HCT116 (cell line): ENCODE measurements around the gene ZNF48. TPM values are rescaled to one million over a fixed set of nuclear protein-coding genes. Genes with fewer than 3 reads are reported as not detected.

ENCODE experiments used
- ATAC-seq: fragments of 200-7000 bp; cut with Tn5 transposase; 2 replicates; pipeline ENCODE4 v1.9.1; 2020; ENCODE audit warnings: mild to moderate bottlenecking, moderate library complexity
- BruUV-seq: library from RNA; stranded (reverse); fragments of 400-500 nt; replicated peaks from 2 replicates; lab custom pipeline; 2021; lab: Mats Ljungman, UMichigan
- CTCF ChIA-PET: fragments of 300-600 bp; sonication (Branson Sonifier 250); formaldehyde crosslinking; loops from one replicate; lab custom pipeline; 2021; ENCODE audit warnings: antibody characterized with exemption; lab: Charles Lee
- POLR2A ChIA-PET: fragments of 300-600, 350-600 bp; sonication (Branson Sonifier 250); formaldehyde crosslinking; loops from one replicate; lab custom pipeline; 2021; ENCODE audit warnings: antibody characterized with exemption; lab: Charles Lee
- RAD21 ChIA-PET, 2 experiments: fragments of 300-600 bp; sonication (Branson Sonifier 250); formaldehyde crosslinking; loops; one replicate each; lab custom pipeline; 2023; ENCODE audit warnings: low total read pairs in 2 of 2; ENCODE audit not compliant: uncharacterized antibody in 2 of 2, unreplicated experiment in 2 of 2, low non-redundant PET in 1 of 2; lab: Charles Lee
- DNase-seq: peaks from one replicate; pipeline ENCODE4 v3.0.0-alpha.2; 2010; ENCODE audit warnings: low read depth, low spot score
- H2AFZ ChIP-seq: fragments of 200-600 bp; shearing (Covaris generic), sonication (generic); 2 replicates; pipeline ENCODE4 v1.6.1; 2017; ENCODE audit warnings: low read depth, mixed run types, mixed read lengths, antibody characterized with exemption, low read length; ENCODE audit not compliant: poor library complexity, severe bottlenecking
- H3K27ac ChIP-seq: 2 replicates; pipeline ENCODE4 v1.5.1; 2012; ENCODE audit warnings: low read depth, low read length
- H3K27me3 ChIP-seq: fragments of 200-600 bp; sonication (generic); 2 replicates; pipeline ENCODE4 v1.6.1; 2016; ENCODE audit warnings: mixed run types, low read length, mixed read lengths; ENCODE audit not compliant: insufficient read depth
- H3K36me3 ChIP-seq, 2 experiments: fragments of 200-500 bp in 1 of 2; fragments of 200-600 bp in 1 of 2; sonication (Bioruptor generic) in 1 of 2; sonication (generic) in 1 of 2; 2 replicates each; pipeline versions ENCODE4 v1.5.1 to v1.6.1; 2014 to 2016; ENCODE audit warnings: low read length in 2 of 2, inconsistent platforms in 1 of 2, mixed read lengths in 1 of 2, mixed run types in 1 of 2; ENCODE audit not compliant: insufficient read depth in 2 of 2, control insufficient read depth in 1 of 2
- H3K4me1 ChIP-seq, 2 experiments: fragments of 200-600 bp in 1 of 2; sonication (generic) in 1 of 2; 2 replicates each; pipeline versions ENCODE4 v1.5.1 to v1.6.1; 2012 to 2017; ENCODE audit warnings: low read length in 2 of 2, inconsistent platforms in 1 of 2, mild to moderate bottlenecking in 1 of 2, mixed read lengths in 1 of 2, mixed run types in 1 of 2, moderate library complexity in 1 of 2; ENCODE audit not compliant: insufficient read depth in 2 of 2, control insufficient read depth in 1 of 2
- H3K4me2 ChIP-seq: fragments of 200-600 bp; sonication (generic); 2 replicates; pipeline ENCODE4 v1.6.1; 2017; ENCODE audit warnings: mixed run types, low read length, mixed read lengths
- H3K4me3 ChIP-seq, 2 experiments: fragments of 200-600 bp in 1 of 2; sonication (generic) in 1 of 2; replicated peaks in 1 of 2; 2 replicates each; pipeline ENCODE4 v1.5.1; 2011 to 2016; ENCODE audit warnings: low read length in 2 of 2, control low read depth in 1 of 2, low read depth in 1 of 2, mild to moderate bottlenecking in 1 of 2, mixed read lengths in 1 of 2, mixed run types in 1 of 2
- H3K79me2 ChIP-seq: fragments of 200-600 bp; sonication (generic); 2 replicates; pipeline ENCODE4 v1.6.1; 2017; ENCODE audit warnings: mild to moderate bottlenecking, mixed run types, low read length, moderate library complexity, mixed read lengths; ENCODE audit not compliant: insufficient read depth
- H3K9ac ChIP-seq: fragments of 200-600 bp; sonication (generic); 2 replicates; pipeline ENCODE4 v1.6.1; 2016; ENCODE audit warnings: low read length, mixed read lengths
- H3K9me2 ChIP-seq: fragments of 200-600 bp; sonication (generic), shearing (Covaris generic); 2 replicates; pipeline ENCODE4 v1.6.1; 2017; ENCODE audit warnings: mixed run types, mild to moderate bottlenecking, moderate library complexity; ENCODE audit not compliant: insufficient read depth
- H3K9me3 ChIP-seq, 2 experiments: fragments of 200-500 bp in 1 of 2; fragments of 200-600 bp in 1 of 2; sonication (Bioruptor generic) in 1 of 2; sonication (generic) in 1 of 2; 2 replicates each; pipeline ENCODE4 v1.6.1; 2014 to 2017; ENCODE audit warnings: low read length in 2 of 2, mixed read lengths in 2 of 2, inconsistent platforms in 1 of 2, low read depth in 1 of 2, mild to moderate bottlenecking in 1 of 2, mixed run types in 1 of 2, moderate library complexity in 1 of 2; ENCODE audit not compliant: control insufficient read depth in 1 of 2, insufficient read depth in 1 of 2
- H4K20me1 ChIP-seq: fragments of 200-600 bp; sonication (generic), shearing (Covaris generic); 2 replicates; pipeline ENCODE4 v1.6.1; 2017; ENCODE audit warnings: mixed run types, mild to moderate bottlenecking, moderate library complexity; ENCODE audit not compliant: insufficient read depth
- EGR1 ChIP-seq: IDR thresholded peaks from 2 replicates; pipeline ENCODE4 v1.6.1; 2012; ENCODE audit warnings: low read depth
- ELF1 ChIP-seq: IDR thresholded peaks from 2 replicates; pipeline ENCODE4 v1.6.1; 2012; ENCODE audit warnings: low read depth, borderline replicate concordance
- EZH2phosphoT487 ChIP-seq: fragments of 200-600 bp; IDR thresholded peaks from 2 replicates; pipeline ENCODE4 v1.6.1; 2018; ENCODE audit warnings: antibody characterized with exemption, borderline replicate concordance
- JUND ChIP-seq: IDR thresholded peaks from 2 replicates; pipeline ENCODE4 v1.6.1; 2012
- POLR2A ChIP-seq: IDR thresholded peaks from 2 replicates; pipeline ENCODE4 v1.7.0; 2011; ENCODE audit warnings: borderline replicate concordance; ENCODE audit not compliant: insufficient read depth, insufficient read length; ENCODE audit errors: extremely low read depth
- RAD21 ChIP-seq: IDR thresholded peaks from 2 replicates; pipeline ENCODE4 v1.6.1; 2012; ENCODE audit warnings: low read depth, mild to moderate bottlenecking
- SIN3A ChIP-seq: IDR thresholded peaks from 2 replicates; pipeline ENCODE4 v1.6.1; 2012; ENCODE audit warnings: low read depth
- TCF7L2 ChIP-seq: IDR thresholded peaks from 2 replicates; pipeline ENCODE4 v1.7.0; 2011; ENCODE audit warnings: borderline replicate concordance, inconsistent platforms; ENCODE audit not compliant: insufficient read depth, insufficient read length; ENCODE audit errors: extremely low read depth
- YY1 ChIP-seq: IDR thresholded peaks from 2 replicates; pipeline ENCODE4 v1.6.1; 2011; ENCODE audit warnings: low read length, low read depth, moderate library complexity, mild to moderate bottlenecking; ENCODE audit not compliant: insufficient replicate concordance; ENCODE audit errors: extremely low read depth
- ZNF274 ChIP-seq: fragments of 200-500 bp; sonication (Bioruptor generic); IDR thresholded peaks from 2 replicates; pipeline ENCODE4 v1.6.1; 2014; ENCODE audit warnings: mild to moderate bottlenecking, low read depth, low read length, inconsistent platforms
- intact Hi-C: fragments of 100-400 bp; cut with micrococcal nuclease; formaldehyde crosslinking; loops from 2 replicates; pipeline ENCODE4 v1.10.0; 2022
- total RNA-seq: library from RNA; stranded (reverse); gene quantifications from one replicate; pipeline ENCODE4 v1.2.1, GENCODE V29; 2021; ENCODE audit not compliant: unreplicated experiment
- TF ChIP-seq, protein P1 (sequence below), 3 experiments: fragments of 200-600 bp in 1 of 3; sonication (generic) in 1 of 3; IDR thresholded peaks in 2 of 3; conservative IDR thresholded peaks in 1 of 3; 2 replicates each; pipeline ENCODE4 v1.5.1; 2012 to 2017; ENCODE audit warnings: low read depth in 2 of 3, low read length in 2 of 3, antibody characterized with exemption in 1 of 3, borderline replicate concordance in 1 of 3, control low read depth in 1 of 3, mild to moderate bottlenecking in 1 of 3, mixed read lengths in 1 of 3, mixed run types in 1 of 3, moderate library complexity in 1 of 3; ENCODE audit not compliant: insufficient read depth in 1 of 3
- TF ChIP-seq, protein P2 (sequence below): IDR thresholded peaks from 2 replicates; pipeline ENCODE4 v1.6.1; 2012; ENCODE audit warnings: low read depth
- TF ChIP-seq, protein P3 (sequence below): IDR thresholded peaks from 2 replicates; pipeline ENCODE4 v1.6.1; 2011; ENCODE audit warnings: mild to moderate bottlenecking, low read length, moderate library complexity; ENCODE audit not compliant: insufficient replicate concordance; ENCODE audit errors: extremely low read depth

Gene ZNF48
- total RNA-seq, 1 experiment from 2014 or later: 17.9 TPM

DNA sequence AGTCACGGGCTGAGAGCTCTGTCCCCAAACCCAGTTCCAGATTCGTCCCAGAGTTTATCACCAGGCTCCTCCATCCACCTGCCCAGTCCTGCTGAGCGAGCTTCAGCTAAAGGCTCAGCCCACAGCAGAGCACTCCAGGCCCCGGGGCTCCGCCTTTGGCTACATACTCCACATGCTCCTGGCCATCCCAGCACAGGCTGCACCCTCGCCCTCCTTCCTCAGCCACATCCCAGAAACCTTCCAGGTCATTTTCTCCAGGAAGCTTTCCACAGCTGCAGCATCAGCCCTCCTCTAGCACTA lies 35.4 kb upstream of the ZNF48 start:
- H3K4me2 ChIP-seq: no peak overlapping the region
- no peaks in the 10 kb centered on the region for H3K9me2 ChIP-seq
- H4K20me1 ChIP-seq: no peaks in the 10 kb centered on the region
- peaks cover 48% of the 10 kb centered on the region for H3K79me2 ChIP-seq
- no peaks in the 10 kb centered on the region for H3K9me3 ChIP-seq
- no peak overlapping the region for H3K4me3 ChIP-seq
- no TSS peak for BruUV-seq
- POLR2A ChIA-PET: no interaction called here
- TF ChIP-seq, protein P1, sequence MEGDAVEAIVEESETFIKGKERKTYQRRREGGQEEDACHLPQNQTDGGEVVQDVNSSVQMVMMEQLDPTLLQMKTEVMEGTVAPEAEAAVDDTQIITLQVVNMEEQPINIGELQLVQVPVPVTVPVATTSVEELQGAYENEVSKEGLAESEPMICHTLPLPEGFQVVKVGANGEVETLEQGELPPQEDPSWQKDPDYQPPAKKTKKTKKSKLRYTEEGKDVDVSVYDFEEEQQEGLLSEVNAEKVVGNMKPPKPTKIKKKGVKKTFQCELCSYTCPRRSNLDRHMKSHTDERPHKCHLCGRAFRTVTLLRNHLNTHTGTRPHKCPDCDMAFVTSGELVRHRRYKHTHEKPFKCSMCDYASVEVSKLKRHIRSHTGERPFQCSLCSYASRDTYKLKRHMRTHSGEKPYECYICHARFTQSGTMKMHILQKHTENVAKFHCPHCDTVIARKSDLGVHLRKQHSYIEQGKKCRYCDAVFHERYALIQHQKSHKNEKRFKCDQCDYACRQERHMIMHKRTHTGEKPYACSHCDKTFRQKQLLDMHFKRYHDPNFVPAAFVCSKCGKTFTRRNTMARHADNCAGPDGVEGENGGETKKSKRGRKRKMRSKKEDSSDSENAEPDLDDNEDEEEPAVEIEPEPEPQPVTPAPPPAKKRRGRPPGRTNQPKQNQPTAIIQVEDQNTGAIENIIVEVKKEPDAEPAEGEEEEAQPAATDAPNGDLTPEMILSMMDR (IDR thresholded peaks at IDR 0.05 in 2 of 3, conservative IDR thresholded peaks at IDR 0.05 in 1 of 3; ENCODE audit: borderline replicate concordance in 1 of 3, insufficient read depth in 1 of 3, low read depth in 2 of 3, low read length in 2 of 3): no peak
- TF ChIP-seq JUND: no peak
- no peak for TF ChIP-seq SIN3A
- no peak for TF ChIP-seq EZH2phosphoT487
- no peak for TF ChIP-seq YY1
- no peak for TF ChIP-seq ELF1
- TF ChIP-seq, protein P2, sequence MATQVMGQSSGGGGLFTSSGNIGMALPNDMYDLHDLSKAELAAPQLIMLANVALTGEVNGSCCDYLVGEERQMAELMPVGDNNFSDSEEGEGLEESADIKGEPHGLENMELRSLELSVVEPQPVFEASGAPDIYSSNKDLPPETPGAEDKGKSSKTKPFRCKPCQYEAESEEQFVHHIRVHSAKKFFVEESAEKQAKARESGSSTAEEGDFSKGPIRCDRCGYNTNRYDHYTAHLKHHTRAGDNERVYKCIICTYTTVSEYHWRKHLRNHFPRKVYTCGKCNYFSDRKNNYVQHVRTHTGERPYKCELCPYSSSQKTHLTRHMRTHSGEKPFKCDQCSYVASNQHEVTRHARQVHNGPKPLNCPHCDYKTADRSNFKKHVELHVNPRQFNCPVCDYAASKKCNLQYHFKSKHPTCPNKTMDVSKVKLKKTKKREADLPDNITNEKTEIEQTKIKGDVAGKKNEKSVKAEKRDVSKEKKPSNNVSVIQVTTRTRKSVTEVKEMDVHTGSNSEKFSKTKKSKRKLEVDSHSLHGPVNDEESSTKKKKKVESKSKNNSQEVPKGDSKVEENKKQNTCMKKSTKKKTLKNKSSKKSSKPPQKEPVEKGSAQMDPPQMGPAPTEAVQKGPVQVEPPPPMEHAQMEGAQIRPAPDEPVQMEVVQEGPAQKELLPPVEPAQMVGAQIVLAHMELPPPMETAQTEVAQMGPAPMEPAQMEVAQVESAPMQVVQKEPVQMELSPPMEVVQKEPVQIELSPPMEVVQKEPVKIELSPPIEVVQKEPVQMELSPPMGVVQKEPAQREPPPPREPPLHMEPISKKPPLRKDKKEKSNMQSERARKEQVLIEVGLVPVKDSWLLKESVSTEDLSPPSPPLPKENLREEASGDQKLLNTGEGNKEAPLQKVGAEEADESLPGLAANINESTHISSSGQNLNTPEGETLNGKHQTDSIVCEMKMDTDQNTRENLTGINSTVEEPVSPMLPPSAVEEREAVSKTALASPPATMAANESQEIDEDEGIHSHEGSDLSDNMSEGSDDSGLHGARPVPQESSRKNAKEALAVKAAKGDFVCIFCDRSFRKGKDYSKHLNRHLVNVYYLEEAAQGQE: no peak
- no peak for TF ChIP-seq EGR1
- TF ChIP-seq RAD21: no peak
- TF ChIP-seq, protein P3, sequence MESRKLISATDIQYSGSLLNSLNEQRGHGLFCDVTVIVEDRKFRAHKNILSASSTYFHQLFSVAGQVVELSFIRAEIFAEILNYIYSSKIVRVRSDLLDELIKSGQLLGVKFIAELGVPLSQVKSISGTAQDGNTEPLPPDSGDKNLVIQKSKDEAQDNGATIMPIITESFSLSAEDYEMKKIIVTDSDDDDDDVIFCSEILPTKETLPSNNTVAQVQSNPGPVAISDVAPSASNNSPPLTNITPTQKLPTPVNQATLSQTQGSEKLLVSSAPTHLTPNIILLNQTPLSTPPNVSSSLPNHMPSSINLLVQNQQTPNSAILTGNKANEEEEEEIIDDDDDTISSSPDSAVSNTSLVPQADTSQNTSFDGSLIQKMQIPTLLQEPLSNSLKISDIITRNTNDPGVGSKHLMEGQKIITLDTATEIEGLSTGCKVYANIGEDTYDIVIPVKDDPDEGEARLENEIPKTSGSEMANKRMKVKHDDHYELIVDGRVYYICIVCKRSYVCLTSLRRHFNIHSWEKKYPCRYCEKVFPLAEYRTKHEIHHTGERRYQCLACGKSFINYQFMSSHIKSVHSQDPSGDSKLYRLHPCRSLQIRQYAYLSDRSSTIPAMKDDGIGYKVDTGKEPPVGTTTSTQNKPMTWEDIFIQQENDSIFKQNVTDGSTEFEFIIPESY: no peak
- TF ChIP-seq ZNF274: no peak
- no peak for TF ChIP-seq TCF7L2
- no peak for TF ChIP-seq POLR2A
- no peak for DNase-seq
- no peak overlapping the region for H3K27ac ChIP-seq
- RAD21 ChIA-PET: no interaction called here
- no peak for ATAC-seq
- H3K27me3 ChIP-seq: no peaks in the 10 kb centered on the region
- intact Hi-C loops: no loop called here
- H3K36me3 ChIP-seq: peaks cover 13 to 30% of the 10 kb centered on the region in 2 experiments
- peaks cover 12 to 23% of the 10 kb centered on the region in 2 experiments for H3K4me1 ChIP-seq
- CTCF ChIA-PET: no interaction called here
- no peak overlapping the region for H2AFZ ChIP-seq
- no peak overlapping the region for H3K9ac ChIP-seq
